DOHH2 (cell line): ENCODE results near the gene PPP1R36.

Experiments used
- H3F3A ChIP-seq: fragments of 200-600 bp; sonication (generic), shearing (Covaris generic); 2 replicates; pipeline ENCODE4 v1.6.0; 2016; ENCODE audit warnings: antibody characterized with exemption, mild to moderate bottlenecking; ENCODE audit not compliant: control insufficient read depth, insufficient read depth
- H3K27ac ChIP-seq: fragments of 200-600 bp; sonication (generic); 2 replicates; pipeline ENCODE4 v1.5.1; 2014; ENCODE audit warnings: low read depth, mild to moderate bottlenecking, low read length, moderate library complexity
- H3K27me3 ChIP-seq: fragments of 200-600 bp; sonication (generic); 2 replicates; pipeline ENCODE4 v1.6.1; 2014; ENCODE audit warnings: mild to moderate bottlenecking, low read length, mixed read lengths; ENCODE audit not compliant: control insufficient read depth
- H3K36me3 ChIP-seq: fragments of 200-600 bp; sonication (generic); 2 replicates; pipeline ENCODE4 v1.6.1; 2014; ENCODE audit warnings: mild to moderate bottlenecking, low read length, moderate library complexity, mixed read lengths; ENCODE audit not compliant: control insufficient read depth
- H3K4me1 ChIP-seq: fragments of 200-600 bp; sonication (generic); 2 replicates; pipeline ENCODE4 v1.6.1; 2014; ENCODE audit warnings: mild to moderate bottlenecking, low read length, mixed read lengths; ENCODE audit not compliant: control insufficient read depth
- H3K4me2 ChIP-seq: fragments of 200-600 bp; sonication (generic); 2 replicates; pipeline ENCODE4 v1.6.0; 2014; ENCODE audit warnings: mild to moderate bottlenecking, low read length, moderate library complexity
- H3K4me3 ChIP-seq: fragments of 200-600 bp; sonication (generic); 2 replicates; pipeline ENCODE4 v1.5.1; 2014; ENCODE audit warnings: mild to moderate bottlenecking, low read length, mixed read lengths
- H3K79me2 ChIP-seq: fragments of 200-600 bp; sonication (generic); 2 replicates; pipeline ENCODE4 v1.6.1; 2014; ENCODE audit warnings: mild to moderate bottlenecking, low read length, mixed read lengths; ENCODE audit not compliant: control insufficient read depth
- H3K9me2 ChIP-seq: fragments of 200-600 bp; sonication (generic); replicated peaks from 2 replicates; pipeline ENCODE4 v1.6.1; 2014; ENCODE audit warnings: mild to moderate bottlenecking, low read length, mixed read lengths; ENCODE audit not compliant: control insufficient read depth
- H3K9me3 ChIP-seq: fragments of 200-600 bp; sonication (generic); 2 replicates; pipeline ENCODE4 v1.6.1; 2014; ENCODE audit warnings: antibody characterized with exemption, low read length, mixed read lengths; ENCODE audit not compliant: control insufficient read depth, insufficient read depth
- H4K20me1 ChIP-seq: fragments of 200-600 bp; sonication (generic); 2 replicates; pipeline ENCODE4 v1.6.0; 2014; ENCODE audit warnings: low read depth, mild to moderate bottlenecking, antibody characterized with exemption, low read length, moderate library complexity; ENCODE audit not compliant: control insufficient read depth, insufficient read depth
- EZH2phosphoT487 ChIP-seq: fragments of 200-600 bp; sonication (generic); IDR thresholded peaks from 2 replicates; pipeline ENCODE4 v1.6.1; 2017; ENCODE audit warnings: borderline replicate concordance, mild to moderate bottlenecking, antibody characterized with exemption, low read length, moderate library complexity, mixed read lengths
- TF ChIP-seq, protein P1 (sequence below): fragments of 200-600 bp; sonication (generic); IDR thresholded peaks from one replicate; pipeline ENCODE4 v1.5.1; 2014; ENCODE audit warnings: antibody characterized with exemption, mild to moderate bottlenecking, low read depth, low read length; ENCODE audit not compliant: poor library complexity, severe bottlenecking

The PPP1R36 gene

GRCh38 chr14:64541972-64542835 is 7.6 kb upstream of the PPP1R36 start:
- no peaks in the 10 kb centered on the region for H3K9me2 ChIP-seq
- no peak overlapping the region for H3K27ac ChIP-seq
- no peaks in the 10 kb centered on the region for H3K36me3 ChIP-seq
- peaks cover 18% of the 10 kb centered on the region; the same call in 1 of the 2 replicates for H3F3A ChIP-seq
- no peaks in the 10 kb centered on the region for H4K20me1 ChIP-seq
- H3K4me1 ChIP-seq: peaks cover 12% of the 10 kb centered on the region
- H3K79me2 ChIP-seq: no peaks in the 10 kb centered on the region
- H3K4me2 ChIP-seq: no peak overlapping the region
- no peaks in the 10 kb centered on the region for H3K27me3 ChIP-seq
- H3K4me3 ChIP-seq: no peak overlapping the region
- no peak for TF ChIP-seq EZH2phosphoT487
- TF ChIP-seq, protein P1, sequence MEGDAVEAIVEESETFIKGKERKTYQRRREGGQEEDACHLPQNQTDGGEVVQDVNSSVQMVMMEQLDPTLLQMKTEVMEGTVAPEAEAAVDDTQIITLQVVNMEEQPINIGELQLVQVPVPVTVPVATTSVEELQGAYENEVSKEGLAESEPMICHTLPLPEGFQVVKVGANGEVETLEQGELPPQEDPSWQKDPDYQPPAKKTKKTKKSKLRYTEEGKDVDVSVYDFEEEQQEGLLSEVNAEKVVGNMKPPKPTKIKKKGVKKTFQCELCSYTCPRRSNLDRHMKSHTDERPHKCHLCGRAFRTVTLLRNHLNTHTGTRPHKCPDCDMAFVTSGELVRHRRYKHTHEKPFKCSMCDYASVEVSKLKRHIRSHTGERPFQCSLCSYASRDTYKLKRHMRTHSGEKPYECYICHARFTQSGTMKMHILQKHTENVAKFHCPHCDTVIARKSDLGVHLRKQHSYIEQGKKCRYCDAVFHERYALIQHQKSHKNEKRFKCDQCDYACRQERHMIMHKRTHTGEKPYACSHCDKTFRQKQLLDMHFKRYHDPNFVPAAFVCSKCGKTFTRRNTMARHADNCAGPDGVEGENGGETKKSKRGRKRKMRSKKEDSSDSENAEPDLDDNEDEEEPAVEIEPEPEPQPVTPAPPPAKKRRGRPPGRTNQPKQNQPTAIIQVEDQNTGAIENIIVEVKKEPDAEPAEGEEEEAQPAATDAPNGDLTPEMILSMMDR: no peak
- H3K9me3 ChIP-seq: peaks cover 13% of the 10 kb centered on the region; the same call in 1 of the 2 replicates

DNA sequence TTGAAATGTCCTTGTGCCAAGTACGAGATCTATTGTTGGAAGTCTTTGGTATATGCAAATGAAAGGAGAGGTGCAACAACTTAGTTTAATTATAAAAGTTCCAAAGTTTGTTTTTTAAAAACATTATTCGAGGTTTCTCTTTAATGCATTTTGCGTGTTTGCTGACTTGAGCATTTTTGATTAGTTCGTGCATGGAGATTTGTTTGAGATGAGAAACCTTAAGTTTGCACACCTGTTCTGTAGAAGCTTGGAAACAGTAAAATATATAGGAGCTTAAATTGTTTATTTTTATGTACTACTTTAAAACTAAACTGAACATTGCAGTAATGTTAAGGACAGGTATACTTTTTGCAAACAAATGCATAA is 6.9 kb upstream of the PPP1R36 start:
- no peak overlapping the region for H3K4me2 ChIP-seq
- no peaks in the 10 kb centered on the region for H3K27me3 ChIP-seq
- H3F3A ChIP-seq: peaks cover 18% of the 10 kb centered on the region; the same call in 1 of the 2 replicates
- H3K4me3 ChIP-seq: no peak overlapping the region
- no peak overlapping the region for H3K27ac ChIP-seq
- TF ChIP-seq, protein P1: no peak
- H3K79me2 ChIP-seq: no peaks in the 10 kb centered on the region
- peaks cover 13% of the 10 kb centered on the region; the same call in 1 of the 2 replicates for H3K9me3 ChIP-seq
- no peaks in the 10 kb centered on the region for H3K9me2 ChIP-seq
- H4K20me1 ChIP-seq: no peaks in the 10 kb centered on the region
- no peaks in the 10 kb centered on the region for H3K36me3 ChIP-seq
- peaks cover 12% of the 10 kb centered on the region for H3K4me1 ChIP-seq

DNA sequence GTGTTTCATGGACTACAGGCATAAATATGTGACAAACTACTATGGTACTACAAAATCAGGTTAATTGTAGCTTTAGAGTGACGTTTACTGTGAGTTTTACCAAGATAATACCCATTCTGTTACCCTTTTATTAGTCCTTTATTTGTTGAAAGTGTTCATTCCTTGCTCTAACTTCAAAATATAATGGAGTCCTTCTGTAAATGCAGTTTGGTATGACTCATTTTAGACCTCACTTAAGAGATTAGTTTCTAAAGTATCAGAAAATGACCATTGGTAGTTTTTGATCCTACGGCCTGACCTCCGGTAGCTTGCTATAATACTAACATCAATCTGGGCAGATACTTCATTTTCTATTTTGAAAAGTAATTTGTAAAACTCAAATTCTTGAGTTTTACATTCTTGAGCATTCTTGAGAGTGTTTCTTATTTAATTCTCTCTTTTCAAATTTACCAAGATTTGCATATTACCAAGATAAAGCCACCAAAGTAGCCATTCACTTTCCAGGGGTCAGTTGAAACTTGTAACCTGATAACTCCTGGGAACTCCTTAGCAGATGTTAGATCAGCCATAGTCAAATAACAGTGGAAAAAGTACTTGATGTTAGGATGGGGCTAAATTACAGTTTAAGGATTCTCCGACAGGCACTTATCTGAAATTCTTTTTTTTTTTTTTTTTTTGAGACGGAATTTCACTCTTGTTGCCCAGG is 5.0 kb upstream of the PPP1R36 start:
- Histone ChIP-seq H3K4me2 (no peak overlapping the region), H3K79me2 (no peaks in the 10 kb centered on the region), H3F3A (peaks cover 12% of the 10 kb centered on the region; the same call in 1 of the 2 replicates), H4K20me1 (no peaks in the 10 kb centered on the region), H3K9me2 (no peaks in the 10 kb centered on the region), H3K9me3 (peaks cover 13% of the 10 kb centered on the region; the same call in 1 of the 2 replicates), H3K4me3 (no peak overlapping the region), H3K27ac (no peak overlapping the region), H3K4me1 (peaks cover 5% of the 10 kb centered on the region), H3K36me3 (no peaks in the 10 kb centered on the region), H3K27me3 (peaks cover 8% of the 10 kb centered on the region)
- TF ChIP-seq, protein P1: no peak
- TF ChIP-seq EZH2phosphoT487: no peak
